WTC11 (cell line): ENCODE data around the gene PLK2. TPM values are rescaled to one million over a fixed set of nuclear protein-coding genes. Genes with fewer than 3 reads are reported as not detected.
A peak's percentile ranks its signal among the peaks of the same experiment; 100 is the strongest.

Experiments
- ATAC-seq: fragments of 200-7000 bp; cut with Tn5 transposase; 2 replicates; pipeline ENCODE4 v1.10.0; 2021; ENCODE audit warnings: mild to moderate bottlenecking, moderate library complexity
- CTCF ChIA-PET: fragments of 300-600 bp; sonication (Branson Sonifier 250); formaldehyde crosslinking; loops from one replicate; lab custom pipeline; 2021; ENCODE audit warnings: antibody characterized with exemption; lab: Charles Lee
- POLR2A ChIA-PET: fragments of 350-600 bp; sonication (Branson Sonifier 250); formaldehyde crosslinking; loops from one replicate; lab custom pipeline; 2021; ENCODE audit warnings: antibody characterized with exemption; lab: Charles Lee
- DNase-seq: peaks from one replicate; pipeline ENCODE4 v3.0.0; 2021; ENCODE audit warnings: low spot score
- H3K27ac Mint-ChIP-seq: 2 replicates; pipeline ENCODE4 v1.8.0; 2021; ENCODE audit warnings: mixed read lengths
- H3K27me3 Mint-ChIP-seq: 2 replicates; pipeline ENCODE4 v1.8.0; 2021; ENCODE audit warnings: low read depth, mild to moderate bottlenecking, moderate library complexity, mixed read lengths
- H3K36me3 Mint-ChIP-seq: 2 replicates; pipeline ENCODE4 v1.8.0; 2021; ENCODE audit warnings: mixed read lengths
- H3K4me1 Mint-ChIP-seq: 2 replicates; pipeline ENCODE4 v1.8.0; 2022; ENCODE audit warnings: mixed read lengths
- H3K4me3 Mint-ChIP-seq: 2 replicates; pipeline ENCODE4 v1.8.0; 2021; ENCODE audit warnings: mild to moderate bottlenecking, moderate library complexity, mixed read lengths
- H3K9me3 Mint-ChIP-seq: 2 replicates; pipeline ENCODE4 v1.8.0; 2021; ENCODE audit warnings: mixed read lengths
- AR ChIP-seq: fragments of 250-450 bp; sonication (Bioruptor Pico); IDR thresholded peaks from 2 replicates; pipeline ENCODE4 v1.9.0; 2021; ENCODE audit warnings: mild to moderate bottlenecking
- CREB1 ChIP-seq: sonication (generic); formaldehyde crosslinking; IDR thresholded peaks from 2 replicates; pipeline ENCODE4 v1.8.0; 2023; ENCODE audit warnings: mild to moderate bottlenecking, missing genetic modification reagents
- ETV6 ChIP-seq: sonication (generic); formaldehyde crosslinking; IDR thresholded peaks from 2 replicates; pipeline ENCODE4 v1.8.1; 2022; ENCODE audit warnings: mild to moderate bottlenecking, missing genetic modification reagents
- FOXP4 ChIP-seq: sonication (generic); formaldehyde crosslinking; IDR thresholded peaks from 2 replicates; pipeline ENCODE4 v1.8.0; 2022; ENCODE audit warnings: mild to moderate bottlenecking, missing genetic modification reagents
- GRHL2 ChIP-seq: fragments of 250-450 bp; sonication (Bioruptor Pico); IDR thresholded peaks from 2 replicates; pipeline ENCODE4 v1.8.0; 2022; ENCODE audit warnings: mild to moderate bottlenecking, moderate library complexity; ENCODE audit not compliant: insufficient replicate concordance, severe bottlenecking
- GTF2I ChIP-seq: fragments of 250-450 bp; sonication (Bioruptor Pico); conservative IDR thresholded peaks from 2 replicates; pipeline ENCODE4 v1.4.0; 2021; ENCODE audit warnings: mild to moderate bottlenecking
- IRF2 ChIP-seq: sonication (generic); formaldehyde crosslinking; IDR thresholded peaks from 2 replicates; pipeline ENCODE4 v1.8.0; 2022; ENCODE audit warnings: low read depth, missing genetic modification reagents, borderline replicate concordance
- JAZF1 ChIP-seq: fragments of 250-450 bp; sonication (Bioruptor Pico); IDR thresholded peaks from 2 replicates; pipeline ENCODE4 v1.9.0; 2021; ENCODE audit warnings: moderate library complexity, mild to moderate bottlenecking, inconsistent platforms
- NR2C2 ChIP-seq: sonication (generic); formaldehyde crosslinking; IDR thresholded peaks from 2 replicates; pipeline ENCODE4 v1.8.0; 2022; ENCODE audit warnings: mild to moderate bottlenecking, missing genetic modification reagents
- NR3C1 ChIP-seq: sonication (generic); formaldehyde crosslinking; conservative IDR thresholded peaks from 2 replicates; pipeline ENCODE4 v1.8.1; 2023; ENCODE audit warnings: low read depth, mild to moderate bottlenecking, missing genetic modification reagents
- SMAD3 ChIP-seq: sonication (generic); formaldehyde crosslinking; IDR thresholded peaks from 2 replicates; pipeline ENCODE4 v1.8.0; 2022; ENCODE audit warnings: missing genetic modification reagents, mild to moderate bottlenecking, borderline replicate concordance
- SP1 ChIP-seq: sonication (generic); formaldehyde crosslinking; conservative IDR thresholded peaks from 2 replicates; pipeline ENCODE4 v1.8.1; 2022; ENCODE audit warnings: missing genetic modification reagents
- STAT6 ChIP-seq: sonication (generic); formaldehyde crosslinking; conservative IDR thresholded peaks from 2 replicates; pipeline ENCODE4 v1.8.1; 2023; ENCODE audit warnings: mild to moderate bottlenecking, low read depth, missing genetic modification reagents, moderate library complexity
- TCF7 ChIP-seq: sonication (generic); formaldehyde crosslinking; IDR thresholded peaks from 2 replicates; pipeline ENCODE4 v1.8.0; 2022; ENCODE audit warnings: mild to moderate bottlenecking, low read depth, missing genetic modification reagents, moderate library complexity
- USF2 ChIP-seq: sonication (generic); formaldehyde crosslinking; IDR thresholded peaks from 2 replicates; pipeline ENCODE4 v1.8.1; 2023; ENCODE audit warnings: mild to moderate bottlenecking, missing genetic modification reagents, moderate library complexity
- ZNF219 ChIP-seq: sonication (generic); formaldehyde crosslinking; IDR thresholded peaks from 2 replicates; pipeline ENCODE4 v1.8.0; 2023; ENCODE audit warnings: missing genetic modification reagents, mild to moderate bottlenecking, borderline replicate concordance
- ZNF263 ChIP-seq: sonication (generic); formaldehyde crosslinking; IDR thresholded peaks from 2 replicates; pipeline ENCODE4 v1.8.1; 2022; ENCODE audit warnings: low read depth, mild to moderate bottlenecking, moderate library complexity, missing genetic modification reagents
- ZNF317 ChIP-seq: sonication (generic); formaldehyde crosslinking; IDR thresholded peaks from 2 replicates; pipeline ENCODE4 v1.8.1; 2023; ENCODE audit warnings: low read depth, mild to moderate bottlenecking, moderate library complexity, missing genetic modification reagents, borderline replicate concordance
- ZNF416 ChIP-seq: fragments of 250-450 bp; sonication (Bioruptor Pico); IDR thresholded peaks from 2 replicates; pipeline ENCODE4 v1.9.0; 2021; ENCODE audit warnings: mild to moderate bottlenecking, inconsistent platforms
- ZNF425 ChIP-seq: fragments of 250-450 bp; sonication (Bioruptor Pico); conservative IDR thresholded peaks from 2 replicates; pipeline ENCODE4 v1.9.0; 2021; ENCODE audit warnings: mild to moderate bottlenecking
- total RNA-seq: library from RNA; stranded (reverse); gene quantifications from 3 replicates; pipeline ENCODE4 v1.2.3, GENCODE V29; 2021
- TF ChIP-seq, protein P1 (sequence below): fragments of 250-450 bp; sonication (Bioruptor Pico); IDR thresholded peaks from 2 replicates; pipeline ENCODE4 v1.9.0; 2021; ENCODE audit warnings: moderate library complexity, mild to moderate bottlenecking, inconsistent platforms, borderline replicate concordance

Gene PLK2
- total RNA-seq, 1 experiment from 2014 or later: 37.1 TPM

GRCh38 chr5:58410441-58410840 is 49.4 kb downstream of the PLK2 start (continued):
- TF ChIP-seq AR (CRISPR knock-in tag) (no peak), ZNF416 (CRISPR knock-in tag) (no peak), SP1 (CRISPR knock-in tag) (no peak), FOXP4 (CRISPR knock-in tag) (no peak), ZNF219 (CRISPR knock-in tag) (no peak), GRHL2 (no peak), STAT6 (CRISPR knock-in tag) (no peak), ETV6 (CRISPR knock-in tag) (no peak), ZNF317 (CRISPR knock-in tag) (no peak), ZNF263 (CRISPR knock-in tag) (no peak), USF2 (CRISPR knock-in tag) (no peak), NR2C2 (CRISPR knock-in tag) (no peak), CREB1 (CRISPR knock-in tag) (no peak)
- TF ChIP-seq, all 79 proteins: peak for 0

GRCh38 chr5:58407042-58407719 is 52.7 kb downstream of the PLK2 start:
- no peak overlapping the region for H3K4me3 Mint-ChIP-seq
- ATAC-seq (peak; percentile 40; the same call in 1 of the 2 replicates), DNase-seq (no peak)
- H3K27me3 Mint-ChIP-seq: peaks cover 6% of the 10 kb centered on the region
- peak overlapping the region; percentile 90 for H3K27ac Mint-ChIP-seq
- H3K4me1 Mint-ChIP-seq: peaks cover 75% of the 10 kb centered on the region
- H3K36me3 Mint-ChIP-seq: no peaks in the 10 kb centered on the region; the same call in 1 of the 2 replicates
- ChIA-PET CTCF (interaction anchor here (1.6 kb wide), 1 partner anchor 908 kb away, joined by 3 read pairs; no protein-coding TSS in a partner anchor), POLR2A (no interaction called here)
- peaks cover 3% of the 10 kb centered on the region; the same call in 1 of the 2 replicates for H3K9me3 Mint-ChIP-seq
- TF ChIP-seq TCF7 (CRISPR knock-in tag): no peak
- no peak for TF ChIP-seq IRF2 (CRISPR knock-in tag)
- TF ChIP-seq NR2C2 (CRISPR knock-in tag): no peak
- no peak for TF ChIP-seq SMAD3 (CRISPR knock-in tag)
- no peak for TF ChIP-seq GTF2I (CRISPR knock-in tag)
- TF ChIP-seq ZNF425 (CRISPR knock-in tag): no peak
- TF ChIP-seq, protein P1, sequence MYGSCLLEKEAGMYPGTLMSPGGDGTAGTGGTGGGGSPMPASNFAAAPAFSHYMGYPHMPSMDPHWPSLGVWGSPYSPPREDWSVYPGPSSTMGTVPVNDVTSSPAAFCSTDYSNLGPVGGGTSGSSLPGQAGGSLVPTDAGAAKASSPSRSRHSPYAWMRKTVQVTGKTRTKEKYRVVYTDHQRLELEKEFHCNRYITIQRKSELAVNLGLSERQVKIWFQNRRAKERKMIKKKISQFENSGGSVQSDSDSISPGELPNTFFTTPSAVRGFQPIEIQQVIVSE (CRISPR knock-in tag): no peak
- TF ChIP-seq NR3C1 (CRISPR knock-in tag): no peak
- TF ChIP-seq JAZF1 (CRISPR knock-in tag): no peak
